KG1 (cell line): ENCODE measurements around the gene KLK7.
A peak's percentile ranks its signal among the peaks of the same experiment; 100 is the strongest.

Experiments
- DNase-seq: peaks from one replicate; lab custom pipeline; 2025; lab: John Stamatoyannopoulos, UW

The KLK7 gene

GRCh38 chr19:50983625-50984292 is at the start of gene KLK7:
Gene KLK7 (minus strand): TSS chr19:50983917. CDS start chr19:50982399, 1,518 bp downstream.
- no peak for DNase-seq

- no peak for DNase-seq
These were observed 48.1 kb upstream of the KLK7 start for GRCh38 chr19:51031880-51032225.

GRCh38 chr19:51031220-51031879 is 47.6 kb upstream of the KLK7 start:
- DNase-seq = no peak

GRCh38 chr19:51030631-51031030 is 46.9 kb upstream of the KLK7 start:
- no peak for DNase-seq

GRCh38 chr19:51029718-51030117 is 46.0 kb upstream of the KLK7 start:
- no peak for DNase-seq

GRCh38 chr19:51027873-51028272 is 44.2 kb upstream of the KLK7 start:
- DNase-seq = no peak

- DNase-seq = no peak
These were observed 43.5 kb upstream of the KLK7 start for GRCh38 chr19:51027126-51027806.

- DNase-seq = no peak
These were observed 42.8 kb upstream of the KLK7 start, which contains the start of gene KLK11 for GRCh38 chr19:51026554-51026831. Gene KLK11 (minus strand): TSS chr19:51026616. CDS start chr19:51025631, 985 bp downstream.

- DNase-seq = no peak
These were observed 42.3 kb upstream of the KLK7 start for GRCh38 chr19:51025809-51026553.

GRCh38 chr19:51025401-51025800 is 41.7 kb upstream of the KLK7 start:
- no peak for DNase-seq

GRCh38 chr19:51024924-51025323 is 41.2 kb upstream of the KLK7 start:
- DNase-seq = no peak

- no peak for DNase-seq
These were observed 40.2 kb upstream of the KLK7 start for GRCh38 chr19:51023946-51024345.

GRCh38 chr19:51022526-51022925 is 38.8 kb upstream of the KLK7 start:
- no peak for DNase-seq

GRCh38 chr19:51020988-51021651 is 37.4 kb upstream of the KLK7 start:
- peak; percentile 26 for DNase-seq

- no peak for DNase-seq
These were observed 35.8 kb upstream of the KLK7 start, which contains the start of gene KLK10 for GRCh38 chr19:51019544-51019925. Gene KLK10 (minus strand): TSS chr19:51019709. CDS start chr19:51019130, 579 bp downstream.

GRCh38 chr19:51018745-51019543 is 35.2 kb upstream of the KLK7 start:
- no peak for DNase-seq

- peak; percentile 4 for DNase-seq
These were observed 33.3 kb upstream of the KLK7 start for GRCh38 chr19:51016798-51017683.

GRCh38 chr19:51015691-51016267 is 32.1 kb upstream of the KLK7 start:
- DNase-seq = no peak

- no peak for DNase-seq
These were observed 30.5 kb upstream of the KLK7 start for GRCh38 chr19:51014242-51014641.

- no peak for DNase-seq
These were observed 29.0 kb upstream of the KLK7 start for GRCh38 chr19:51012661-51013190.
